ENCODE data around the gene TRAPPC6A. TPM values are rescaled to one million over a fixed set of nuclear protein-coding genes. Genes with fewer than 3 reads are reported as not detected.

The TRAPPC6A gene
- total and polyA plus RNA-seq, 2 donors (not counting 1 experiment from before 2014, with no cell fraction given), result 9.3 to 15.9 TPM

DNA sequence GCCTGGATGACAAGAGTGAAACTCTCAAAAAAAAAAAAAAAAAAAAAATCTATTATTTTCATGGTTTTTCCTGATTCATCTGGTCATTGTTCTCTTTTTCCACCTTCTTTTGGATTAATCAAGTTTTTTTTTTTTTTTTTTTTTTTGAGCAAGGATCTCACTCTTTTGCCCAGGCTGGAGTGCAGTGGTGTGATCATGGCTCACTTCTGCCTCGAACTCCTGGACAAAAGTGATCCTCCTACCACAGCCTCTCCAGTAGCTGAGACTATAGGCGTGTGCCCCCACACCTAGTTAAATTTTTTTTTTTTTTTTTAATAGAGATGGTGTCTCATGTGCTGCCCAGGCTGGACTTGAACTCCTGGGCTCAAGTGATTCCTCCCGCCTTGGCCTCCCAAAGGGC is 28.3 kb upstream of the TRAPPC6A start:
- H3K27me3 ChIP-seq (ENCODE audit: control insufficient read depth, insufficient read depth, low read length), result no peaks in the 10 kb centered on the region
- no peak overlapping the region for H3K27ac ChIP-seq (ENCODE audit: insufficient read depth, low read length)
- no peaks in the 10 kb centered on the region for H3K36me3 ChIP-seq (ENCODE audit: control insufficient read depth, insufficient read depth, low read length)
- no peaks in the 10 kb centered on the region for H3K9me3 ChIP-seq (ENCODE audit: control insufficient read depth, insufficient read depth, low read depth, low read length)
- no peak overlapping the region for H3K9ac ChIP-seq (ENCODE audit: insufficient read depth, low read length)
- no peak overlapping the region for H3K4me2 ChIP-seq (ENCODE audit: extremely low read depth, insufficient read depth, low read length)
- no peaks in the 10 kb centered on the region for H4K20me1 ChIP-seq (ENCODE audit: control insufficient read depth, extremely low read depth, insufficient read depth, low read length)
- H3K79me2 ChIP-seq (ENCODE audit: control insufficient read depth, insufficient read depth, low read length), result no peaks in the 10 kb centered on the region
- H3K4me3 ChIP-seq (replicated peaks in 1 of 4; ENCODE audit: control extremely low read depth in 1 of 4, insufficient read depth in 1 of 4, low read depth in 3 of 4, low read length in 4 of 4), result no peak overlapping the region
- no peak overlapping the region for H2AFZ ChIP-seq (ENCODE audit: low read length)
- TF ChIP-seq, protein P1, sequence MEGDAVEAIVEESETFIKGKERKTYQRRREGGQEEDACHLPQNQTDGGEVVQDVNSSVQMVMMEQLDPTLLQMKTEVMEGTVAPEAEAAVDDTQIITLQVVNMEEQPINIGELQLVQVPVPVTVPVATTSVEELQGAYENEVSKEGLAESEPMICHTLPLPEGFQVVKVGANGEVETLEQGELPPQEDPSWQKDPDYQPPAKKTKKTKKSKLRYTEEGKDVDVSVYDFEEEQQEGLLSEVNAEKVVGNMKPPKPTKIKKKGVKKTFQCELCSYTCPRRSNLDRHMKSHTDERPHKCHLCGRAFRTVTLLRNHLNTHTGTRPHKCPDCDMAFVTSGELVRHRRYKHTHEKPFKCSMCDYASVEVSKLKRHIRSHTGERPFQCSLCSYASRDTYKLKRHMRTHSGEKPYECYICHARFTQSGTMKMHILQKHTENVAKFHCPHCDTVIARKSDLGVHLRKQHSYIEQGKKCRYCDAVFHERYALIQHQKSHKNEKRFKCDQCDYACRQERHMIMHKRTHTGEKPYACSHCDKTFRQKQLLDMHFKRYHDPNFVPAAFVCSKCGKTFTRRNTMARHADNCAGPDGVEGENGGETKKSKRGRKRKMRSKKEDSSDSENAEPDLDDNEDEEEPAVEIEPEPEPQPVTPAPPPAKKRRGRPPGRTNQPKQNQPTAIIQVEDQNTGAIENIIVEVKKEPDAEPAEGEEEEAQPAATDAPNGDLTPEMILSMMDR (conservative IDR thresholded peaks at IDR 0.05 in 1 of 2, IDR thresholded peaks at IDR 0.05 in 1 of 2; ENCODE audit: low read depth in 1 of 2, low read length in 2 of 2), result no peak
- no peak for TF ChIP-seq EZH2 (IDR thresholded peaks at IDR 0.05; ENCODE audit: low read length, missing control alignments)
- DNase-seq (ENCODE audit: low read depth in 2 of 2), result no peak
- H3K4me1 ChIP-seq (ENCODE audit: control insufficient read depth, extremely low read depth, insufficient read depth, low read length), result no peaks in the 10 kb centered on the region

GRCh38 chr19:45205810-45206209 is 27.8 kb upstream of the TRAPPC6A start:
- DNase-seq (ENCODE audit: low read depth in 2 of 2), result no peak
- TF ChIP-seq, protein P1 (conservative IDR thresholded peaks at IDR 0.05 in 1 of 2, IDR thresholded peaks at IDR 0.05 in 1 of 2; ENCODE audit: low read depth in 1 of 2, low read length in 2 of 2), result no peak
- no peak for TF ChIP-seq EZH2 (IDR thresholded peaks at IDR 0.05; ENCODE audit: low read length, missing control alignments)
- Histone ChIP-seq H3K9ac (ENCODE audit: insufficient read depth, low read length) (no peak overlapping the region), H3K36me3 (ENCODE audit: control insufficient read depth, insufficient read depth, low read length) (no peaks in the 10 kb centered on the region), H3K79me2 (ENCODE audit: control insufficient read depth, insufficient read depth, low read length) (no peaks in the 10 kb centered on the region), H3K9me3 (ENCODE audit: control insufficient read depth, insufficient read depth, low read depth, low read length) (no peaks in the 10 kb centered on the region), H3K4me3 (replicated peaks in 1 of 4; ENCODE audit: control extremely low read depth in 1 of 4, insufficient read depth in 1 of 4, low read depth in 3 of 4, low read length in 4 of 4) (no peak overlapping the region), H3K27ac (ENCODE audit: insufficient read depth, low read length) (no peak overlapping the region), H3K4me2 (ENCODE audit: extremely low read depth, insufficient read depth, low read length) (no peak overlapping the region), H2AFZ (ENCODE audit: low read length) (no peak overlapping the region), H4K20me1 (ENCODE audit: control insufficient read depth, extremely low read depth, insufficient read depth, low read length) (no peaks in the 10 kb centered on the region), H3K4me1 (ENCODE audit: control insufficient read depth, extremely low read depth, insufficient read depth, low read length) (no peaks in the 10 kb centered on the region), H3K27me3 (ENCODE audit: control insufficient read depth, insufficient read depth, low read length) (no peaks in the 10 kb centered on the region)

GRCh38 chr19:45202637-45203036 is 24.6 kb upstream of the TRAPPC6A start:
- no peak overlapping the region for H3K27ac ChIP-seq (ENCODE audit: insufficient read depth, low read length)
- no peaks in the 10 kb centered on the region for H3K9me3 ChIP-seq (ENCODE audit: control insufficient read depth, insufficient read depth, low read depth, low read length)
- no peak for DNase-seq (ENCODE audit: low read depth in 2 of 2)
- TF ChIP-seq, protein P1 (conservative IDR thresholded peaks at IDR 0.05 in 1 of 2, IDR thresholded peaks at IDR 0.05 in 1 of 2; ENCODE audit: low read depth in 1 of 2, low read length in 2 of 2), result no peak
- TF ChIP-seq EZH2 (IDR thresholded peaks at IDR 0.05; ENCODE audit: low read length, missing control alignments), result no peak
- no peaks in the 10 kb centered on the region for H3K27me3 ChIP-seq (ENCODE audit: control insufficient read depth, insufficient read depth, low read length)
- H3K4me3 ChIP-seq (replicated peaks in 1 of 4; ENCODE audit: control extremely low read depth in 1 of 4, insufficient read depth in 1 of 4, low read depth in 3 of 4, low read length in 4 of 4), result no peak overlapping the region
- H3K4me1 ChIP-seq (ENCODE audit: control insufficient read depth, extremely low read depth, insufficient read depth, low read length), result no peaks in the 10 kb centered on the region
- H3K9ac ChIP-seq (ENCODE audit: insufficient read depth, low read length), result no peak overlapping the region
- H2AFZ ChIP-seq (ENCODE audit: low read length), result no peak overlapping the region
- no peaks in the 10 kb centered on the region for H3K79me2 ChIP-seq (ENCODE audit: control insufficient read depth, insufficient read depth, low read length)
- H3K36me3 ChIP-seq (ENCODE audit: control insufficient read depth, insufficient read depth, low read length), result no peaks in the 10 kb centered on the region
- H3K4me2 ChIP-seq (ENCODE audit: extremely low read depth, insufficient read depth, low read length), result no peak overlapping the region
- no peaks in the 10 kb centered on the region for H4K20me1 ChIP-seq (ENCODE audit: control insufficient read depth, extremely low read depth, insufficient read depth, low read length)

All from fibroblast of lung (primary cell).